SK-N-MC (cell line): Measurements from ENCODE around the gene ASPSCR1.

Source experiments
- EZH2 ChIP-seq: fragments of 200-600 bp; sonication (generic); IDR thresholded peaks from one replicate; pipeline ENCODE4 v1.6.1; 2017; ENCODE audit warnings: antibody characterized with exemption
- FOXP2 ChIP-seq: optimal IDR thresholded peaks from 2 replicates; pipeline ENCODE3; 2011; ENCODE audit warnings: mild to moderate bottlenecking, moderate library complexity; ENCODE audit not compliant: insufficient read depth; ENCODE audit errors: extremely low read length, control extremely low read depth
- POLR2AphosphoS5 ChIP-seq: IDR thresholded peaks from 2 replicates; pipeline ENCODE4 v1.6.1; 2012; ENCODE audit warnings: mild to moderate bottlenecking, low read depth, low read length, borderline replicate concordance

- TF ChIP-seq POLR2AphosphoS5 = no peak
- no peak for TF ChIP-seq EZH2
- no peak for TF ChIP-seq FOXP2
Observed at GRCh38 chr17:81951785-81952684, 25.4 kb upstream of the ASPSCR1 start.
